ENCODE measurements around the gene PTPA. TPM values are rescaled to one million over a fixed set of nuclear protein-coding genes. Genes with fewer than 3 reads are reported as not detected.

The PTPA gene
- total and polyA plus RNA-seq, 10 donors, result 38.8 to 107 (median 88.5) TPM

GRCh38 chr9:129177791-129178567 lies 66.8 kb downstream of the PTPA start, which contains the start of gene IER5L:
TSS of gene IER5L (minus strand) at chr9:129178261. CDS start at chr9:129178052, 209 bp downstream.
- 0 to 4% (median 1%) methylated on average over 21 to 90 of the region's 90 CpGs for WGBS, 5 donors
- H3K4me3 ChIP-seq, result peak within 1 kb of the TSS; percentile 59 to 98 (median 88)
- TF ChIP-seq POLR2AphosphoS5 (IDR thresholded peaks at IDR 0.05) (peak; percentile 97 to 99 (median 98)), POLR2A (IDR thresholded peaks at IDR 0.05) (peak; percentile 25 to 69 (median 60)), CTCF (IDR thresholded peaks at IDR 0.05 in 8 of 11, conservative IDR thresholded peaks at IDR 0.05 in 3 of 11) (peak in 2 of 11 experiments; percentile 7 to 33)
- intact Hi-C loops (cut with DNase I; ENCODE audit: low total_unique reads), result no loop called here
- peak within 1 kb of the TSS; percentile 86 to 95 (median 93) for H3K27ac ChIP-seq
- H3K27me3 ChIP-seq (replicated peaks in 1 of 7), result peaks cover 0 to 45% (median 5%) of the 10 kb centered on the region in 7 donors
- peak; percentile 97 for DNase-seq
- H3K36me3 ChIP-seq, result no peaks in the 10 kb centered on the region
- no peaks in the 10 kb centered on the region for H3K9me3 ChIP-seq
- H3K4me1 ChIP-seq, result peaks cover 17 to 64% (median 45%) of the 10 kb centered on the region in 6 donors

GRCh38 chr9:129178568-129179382 lies 67.6 kb downstream of the PTPA start:
- no peak for DNase-seq
- peak overlapping the region in 6 of 8 donors; percentile 59 to 98 (median 92) for H3K4me3 ChIP-seq
- H3K36me3 ChIP-seq, result no peaks in the 10 kb centered on the region
- H3K4me1 ChIP-seq, result peaks cover 14 to 60% (median 40%) of the 10 kb centered on the region in 6 donors
- peaks cover 0 to 37% (median 1%) of the 10 kb centered on the region in 7 donors for H3K27me3 ChIP-seq (replicated peaks in 1 of 7)
- TF ChIP-seq POLR2A (IDR thresholded peaks at IDR 0.05), result no peak
- peak overlapping the region in 1 of 8 donors; percentile 82 for H3K27ac ChIP-seq
- WGBS, 5 donors, result 26 to 58% (median 34%) methylated on average over 17 to 45 of the region's 45 CpGs
- H3K9me3 ChIP-seq, result no peaks in the 10 kb centered on the region
- intact Hi-C loops (cut with DNase I; ENCODE audit: low total_unique reads), result no loop called here

DNA sequence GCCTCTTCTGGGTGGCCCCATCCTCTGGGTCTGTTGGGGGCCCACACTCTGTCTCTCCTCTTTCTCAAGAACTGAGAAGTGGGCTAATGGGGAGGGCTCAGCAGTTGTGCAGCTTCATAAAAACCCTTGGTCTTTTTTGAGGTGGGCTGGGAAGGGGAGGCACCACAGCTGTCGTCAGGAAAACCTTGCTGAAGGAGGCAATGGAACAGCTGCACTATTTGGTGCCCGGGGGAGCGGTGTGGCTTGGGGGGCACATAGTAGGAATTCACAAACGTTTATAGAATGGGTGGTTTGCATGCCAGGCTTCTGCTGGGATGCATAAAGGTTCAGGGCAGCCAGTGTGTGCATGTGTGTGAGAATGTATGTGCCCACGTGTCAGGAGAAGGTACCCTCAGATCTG lies 70.0 kb downstream of the PTPA start:
- H3K36me3 ChIP-seq, result no peaks in the 10 kb centered on the region
- no peak overlapping the region for H3K27ac ChIP-seq
- intact Hi-C loops (cut with DNase I; ENCODE audit: low total_unique reads), result no loop called here
- peaks cover 6 to 37% (median 20%) of the 10 kb centered on the region in 6 donors for H3K4me1 ChIP-seq
- H3K4me3 ChIP-seq, result no peak overlapping the region
- TF ChIP-seq CTCF (IDR thresholded peaks at IDR 0.05 in 8 of 11, conservative IDR thresholded peaks at IDR 0.05 in 3 of 11), result no peak
- TF ChIP-seq POLR2A (IDR thresholded peaks at IDR 0.05), result no peak
- no peak for TF ChIP-seq POLR2AphosphoS5 (IDR thresholded peaks at IDR 0.05)
- DNase-seq, result no peak
- peaks cover 0 to 31% (median 0%) of the 10 kb centered on the region in 7 donors for H3K27me3 ChIP-seq (replicated peaks in 1 of 7)
- WGBS, 5 donors, result 75 to 83% (median 80%) methylated on average over 5 of the region's 5 CpGs
- H3K9me3 ChIP-seq, result no peaks in the 10 kb centered on the region

GRCh38 chr9:129182122-129182521 lies 70.9 kb downstream of the PTPA start:
- WGBS, 5 donors, result 83 to 96% (median 94%) methylated on average over 4 of the region's 4 CpGs
- peaks cover 0 to 22% (median 0%) of the 10 kb centered on the region in 7 donors for H3K27me3 ChIP-seq (replicated peaks in 1 of 7)

More at GRCh38 chr9:129182122-129182521, 70.9 kb downstream of the PTPA start:
- Histone ChIP-seq H3K9me3 (peaks cover 0 to 5% (median 1%) of the 10 kb centered on the region in 8 donors), H3K27ac (no peak overlapping the region), H3K4me3 (no peak overlapping the region), H3K36me3 (no peaks in the 10 kb centered on the region), H3K4me1 (peaks cover 6 to 28% (median 11%) of the 10 kb centered on the region in 6 donors)
- no peak for DNase-seq
- TF ChIP-seq CTCF (IDR thresholded peaks at IDR 0.05 in 8 of 11, conservative IDR thresholded peaks at IDR 0.05 in 3 of 11) (no peak), POLR2AphosphoS5 (IDR thresholded peaks at IDR 0.05) (no peak), POLR2A (IDR thresholded peaks at IDR 0.05) (no peak)
- intact Hi-C loops (cut with DNase I; ENCODE audit: low total_unique reads), result no loop called here

Measured in spleen (tissue), 11 donors.